ENCODE measurements around the gene KRTCAP2. TPM values are rescaled to one million over a fixed set of nuclear protein-coding genes. Genes with fewer than 3 reads are reported as not detected.
A peak's percentile ranks its signal among the peaks of the same experiment; 100 is the strongest.
"Not testable (repeated sequence)": the region's sequence is repeated elsewhere in the genome, so short reads cannot be mapped to it uniquely, and the experiment has no call there.

KRTCAP2 gene
- total RNA-seq, 1 donor from 2014 or later: 170 TPM

GRCh38 chr1:155160128-155160527, 13.0 kb downstream of the KRTCAP2 start:
- no peak for TF ChIP-seq CTCF (conservative IDR thresholded peaks at IDR 0.05; ENCODE audit: low read depth, low read length)
- no peak overlapping the region for H3K4me3 ChIP-seq (ENCODE audit: low read depth, low read length)
- no peak for DNase-seq (ENCODE audit: low read depth)

DNA sequence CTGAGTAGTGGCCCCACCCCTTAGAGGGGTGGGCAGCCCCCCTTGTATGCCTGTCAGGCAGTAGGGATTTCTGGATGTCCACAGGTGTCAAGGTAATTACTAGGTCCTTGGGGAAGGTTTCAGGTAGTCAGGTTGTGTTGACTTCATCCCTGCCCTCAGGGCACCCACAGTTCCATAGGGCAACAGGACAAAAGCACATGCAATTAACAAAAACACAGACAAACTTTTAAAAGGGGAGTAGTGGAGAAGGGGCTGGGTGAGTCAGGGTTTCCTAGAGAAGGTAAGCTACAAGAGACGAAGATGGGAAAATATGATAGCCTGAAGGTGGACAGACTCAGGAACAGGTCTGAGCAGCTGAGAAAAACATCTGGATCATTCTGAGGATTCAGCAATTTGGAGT, 14.1 kb downstream of the KRTCAP2 start:
- DNase-seq (ENCODE audit: low read depth): no peak
- no peak for TF ChIP-seq CTCF (conservative IDR thresholded peaks at IDR 0.05; ENCODE audit: low read depth, low read length)
- no peak overlapping the region for H3K4me3 ChIP-seq (ENCODE audit: low read depth, low read length)

GRCh38 chr1:155155996-155156643, 17.0 kb downstream of the KRTCAP2 start:
- not testable (repeated sequence) for DNase-seq (ENCODE audit: low read depth); H3K4me3 ChIP-seq (ENCODE audit: low read depth, low read length)

DNA sequence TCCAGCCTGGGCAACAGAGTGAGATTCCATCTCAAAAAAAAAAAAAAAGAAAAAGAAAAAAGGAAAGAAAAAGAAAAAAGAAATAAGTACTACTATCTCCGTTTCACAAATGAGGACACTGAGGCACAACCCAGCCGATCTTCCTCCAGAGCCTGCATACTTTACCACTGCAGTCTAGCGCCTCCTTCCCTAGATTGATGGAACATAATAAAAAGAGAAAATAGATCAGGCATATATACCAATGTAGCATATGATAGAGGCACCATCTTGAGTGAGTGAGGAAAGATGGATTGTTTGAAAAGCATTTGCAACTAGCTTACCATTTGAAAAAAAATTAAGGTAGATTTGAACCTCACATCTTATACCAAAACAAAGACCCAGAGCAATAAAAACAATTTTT, 27.6 kb downstream of the KRTCAP2 start:
- no peak overlapping the region for H3K4me3 ChIP-seq (ENCODE audit: low read depth, low read length)
- DNase-seq (ENCODE audit: low read depth): no peak
- peak; percentile 6 for TF ChIP-seq CTCF (conservative IDR thresholded peaks at IDR 0.05; ENCODE audit: low read depth, low read length)

GRCh38 chr1:155141749-155142148, 31.4 kb downstream of the KRTCAP2 start:
- DNase-seq (ENCODE audit: low read depth): no peak
- no peak for TF ChIP-seq CTCF (conservative IDR thresholded peaks at IDR 0.05; ENCODE audit: low read depth, low read length)
- H3K4me3 ChIP-seq (ENCODE audit: low read depth, low read length): no peak overlapping the region

DNA sequence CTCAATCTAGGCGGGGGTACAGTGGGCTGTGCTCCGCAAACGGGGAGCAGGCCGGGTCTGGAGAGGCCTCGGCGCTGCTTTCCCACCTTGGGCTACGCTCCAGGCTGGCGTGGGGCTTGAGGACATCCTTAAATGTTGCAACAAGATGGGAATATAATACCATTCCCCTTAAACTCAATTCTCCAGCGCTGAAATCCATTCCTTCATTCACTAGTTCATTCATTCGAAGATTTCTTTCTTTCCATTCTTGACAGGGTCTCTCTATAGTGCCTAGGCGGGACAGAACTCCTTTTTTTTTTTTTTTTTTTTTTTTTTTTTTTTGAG, 32.5 kb downstream of the KRTCAP2 start:
- DNase-seq (ENCODE audit: low read depth): no peak
- H3K4me3 ChIP-seq (ENCODE audit: low read depth, low read length): peak overlapping the region; percentile 91
- no peak for TF ChIP-seq CTCF (conservative IDR thresholded peaks at IDR 0.05; ENCODE audit: low read depth, low read length)

DNA sequence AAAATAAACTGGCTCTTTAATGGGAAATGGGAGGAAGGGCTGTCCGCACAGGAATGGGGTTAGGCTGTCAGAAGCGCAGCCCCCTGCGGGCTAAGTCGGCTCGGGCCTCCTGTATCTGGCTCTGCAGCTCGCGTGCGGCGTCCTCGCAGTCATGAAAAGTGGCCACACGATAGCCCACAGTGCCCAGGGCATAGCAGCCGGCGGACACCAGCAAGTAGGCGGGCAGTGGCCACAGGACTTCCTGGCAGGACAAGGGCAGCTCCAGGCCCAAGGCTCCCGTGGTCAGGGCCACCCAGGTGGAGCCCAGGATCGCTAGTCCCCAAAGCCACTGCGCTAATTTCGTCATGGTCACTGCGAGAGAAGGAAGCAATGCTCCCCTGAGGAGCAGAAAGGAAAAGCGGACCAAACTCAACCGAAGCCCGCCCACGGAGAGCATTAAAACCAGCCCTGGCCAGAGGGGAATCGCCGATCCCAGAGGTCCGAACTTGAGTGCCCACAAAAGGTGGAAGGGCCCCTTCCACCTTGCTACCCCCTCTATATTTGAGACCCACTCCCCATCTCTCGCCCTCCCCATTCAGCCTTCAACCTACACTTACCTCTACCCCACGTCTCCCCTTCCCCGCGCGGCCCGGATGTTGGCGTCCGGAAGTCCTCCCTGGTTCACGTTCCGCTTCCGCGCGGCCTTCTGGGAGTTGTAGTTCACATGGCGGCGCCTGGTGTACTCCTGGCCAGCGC, 33.0 kb downstream of the KRTCAP2 start, which contains the start of gene DPM3:
DPM3 (minus strand) TSS at position 637 of the 735 bp plus-strand sequence; CDS start at position 346, 291 bp downstream.
- no peak for TF ChIP-seq CTCF (conservative IDR thresholded peaks at IDR 0.05; ENCODE audit: low read depth, low read length)
- peak within 1 kb of the TSS; percentile 91 for H3K4me3 ChIP-seq (ENCODE audit: low read depth, low read length)
- DNase-seq (ENCODE audit: low read depth): no peak
